ENCODE measurements around the gene NINJ1. TPM values are rescaled to one million over a fixed set of nuclear protein-coding genes. Genes with fewer than 3 reads are reported as not detected.

Gene NINJ1
- polyA plus RNA-seq, 5 donors, result 33.7 to 51.0 (median 35.6) TPM

- no peak for DNase-seq
These were observed 61.7 kb downstream of the NINJ1 start for GRCh38 chr9:93072383-93072795.

Other genes starting within 250 kb of the NINJ1 start
- 10 to 100 TPM in 1 of 5 donors, 1 to 10 TPM in 4; 7.1 to 10.3 (median 7.9) TPM for gene FGD3, start 186.7 kb downstream of the NINJ1 start, polyA plus RNA-seq (ENCODE audit: insufficient read depth in 1 of 5, insufficient read length in 5 of 5, low replicate concordance in 1 of 5)
- 10 to 100 TPM in 1 of 5 donors, 1 to 10 TPM in 4; 3.6 to 11.9 (median 5.7) TPM for gene SUSD3, start 75.5 kb downstream of the NINJ1 start, polyA plus RNA-seq (ENCODE audit: insufficient read depth in 1 of 5, insufficient read length in 5 of 5, low replicate concordance in 1 of 5)
- gene CARD19, start 38.0 kb downstream of the NINJ1 start, polyA plus RNA-seq (ENCODE audit: insufficient read depth in 1 of 5, insufficient read length in 5 of 5, low replicate concordance in 1 of 5), result 10 to 100 TPM; 15.0 to 34.6 (median 22.2) TPM
- gene WNK2, start 49.9 kb upstream of the NINJ1 start, polyA plus RNA-seq (ENCODE audit: insufficient read depth in 1 of 5, insufficient read length in 5 of 5, low replicate concordance in 1 of 5), result 1 to 10 TPM; 4.2 to 8.0 (median 6.8) TPM

Data from right lung (tissue), 5 donors.